HEK293T (cell line): Measurements from ENCODE around the gene CFAP410.

ENCODE experiments used
- BHLHE40 ChIP-seq: fragments of 450-650 bp; IDR thresholded peaks from 2 replicates; pipeline ENCODE4 v1.6.1; 2016; ENCODE audit warnings: mild to moderate bottlenecking, moderate library complexity, borderline replicate concordance
- CTBP1 ChIP-seq: fragments of 450-650 bp; IDR thresholded peaks from 2 replicates; pipeline ENCODE4 v1.6.1; 2016; ENCODE audit warnings: borderline replicate concordance
- SP1 ChIP-seq: fragments of 450-650 bp; IDR thresholded peaks from 2 replicates; pipeline ENCODE4 v1.6.1; 2017
- SUZ12 ChIP-seq: fragments of 450-650 bp; IDR thresholded peaks from 2 replicates; pipeline ENCODE4 v1.6.1; 2016; ENCODE audit warnings: mild to moderate bottlenecking
- TARDBP ChIP-seq: fragments of 450-650 bp; IDR thresholded peaks from 2 replicates; pipeline ENCODE4 v1.6.1; 2016
- TF ChIP-seq, protein P1 (sequence below): fragments of 450-650 bp; IDR thresholded peaks from 2 replicates; pipeline ENCODE4 v1.6.1; 2016

DNA sequence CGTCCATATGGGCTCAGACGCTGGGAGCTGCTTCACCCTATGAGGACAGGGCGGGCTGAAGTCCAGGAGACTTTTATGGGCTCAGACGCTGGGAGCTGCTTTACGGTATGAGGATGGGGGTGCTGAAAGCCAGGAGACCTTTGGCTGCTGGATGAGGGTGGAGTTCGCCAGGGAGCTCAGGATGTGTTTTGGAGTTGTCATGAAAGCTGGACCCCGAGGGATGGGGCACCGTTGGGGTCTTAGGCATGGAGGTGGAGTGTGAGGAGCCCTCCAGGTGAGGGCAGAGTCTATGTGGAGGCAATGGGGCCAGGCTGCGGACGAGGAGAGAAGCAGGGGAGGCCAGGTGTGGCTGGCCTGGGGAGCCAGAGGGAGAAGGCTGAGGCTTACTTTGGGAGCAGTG is 41.7 kb upstream of the CFAP410 start:
- TF ChIP-seq SP1: no peak
- TF ChIP-seq TARDBP: no peak
- TF ChIP-seq, protein P1, sequence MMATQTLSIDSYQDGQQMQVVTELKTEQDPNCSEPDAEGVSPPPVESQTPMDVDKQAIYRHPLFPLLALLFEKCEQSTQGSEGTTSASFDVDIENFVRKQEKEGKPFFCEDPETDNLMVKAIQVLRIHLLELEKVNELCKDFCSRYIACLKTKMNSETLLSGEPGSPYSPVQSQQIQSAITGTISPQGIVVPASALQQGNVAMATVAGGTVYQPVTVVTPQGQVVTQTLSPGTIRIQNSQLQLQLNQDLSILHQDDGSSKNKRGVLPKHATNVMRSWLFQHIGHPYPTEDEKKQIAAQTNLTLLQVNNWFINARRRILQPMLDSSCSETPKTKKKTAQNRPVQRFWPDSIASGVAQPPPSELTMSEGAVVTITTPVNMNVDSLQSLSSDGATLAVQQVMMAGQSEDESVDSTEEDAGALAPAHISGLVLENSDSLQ: no peak
- TF ChIP-seq BHLHE40: no peak
- TF ChIP-seq CTBP1: no peak
- no peak for TF ChIP-seq SUZ12
